ENCODE results near the gene PACSIN2.
"Not testable (repeated sequence)": the region's sequence is repeated elsewhere in the genome, so short reads cannot be mapped to it uniquely, and the experiment has no call there.

Gene PACSIN2

GRCh38 chr22:42943981-42944380 is 71.0 kb downstream of the PACSIN2 start:
- DNase-seq = no peak

GRCh38 chr22:42942351-42942750 is 72.6 kb downstream of the PACSIN2 start:
- no peak for DNase-seq

- no peak for DNase-seq
Observed at GRCh38 chr22:42939941-42940653, 74.9 kb downstream of the PACSIN2 start.

GRCh38 chr22:42939451-42939881 is 75.5 kb downstream of the PACSIN2 start:
- no peak for DNase-seq

- DNase-seq = no peak
Observed at GRCh38 chr22:42938976-42939375, 76.0 kb downstream of the PACSIN2 start.

GRCh38 chr22:42938449-42938848 is 76.5 kb downstream of the PACSIN2 start:
- DNase-seq = no peak

- DNase-seq = peak; percentile 37
Observed at GRCh38 chr22:42937164-42937843, 77.6 kb downstream of the PACSIN2 start.

- not testable (repeated sequence) for DNase-seq
Observed at GRCh38 chr22:42936680-42937079, 78.3 kb downstream of the PACSIN2 start.

- no peak for DNase-seq
Observed at GRCh38 chr22:42934338-42934737, 80.6 kb downstream of the PACSIN2 start.

GRCh38 chr22:42933485-42934091 is 81.4 kb downstream of the PACSIN2 start:
- DNase-seq = no peak

- no peak for DNase-seq
Observed at GRCh38 chr22:42932857-42933484, 82.0 kb downstream of the PACSIN2 start.

GRCh38 chr22:42932197-42932519 is 82.8 kb downstream of the PACSIN2 start:
- DNase-seq = no peak

GRCh38 chr22:42931421-42932196 is 83.3 kb downstream of the PACSIN2 start:
- DNase-seq = no peak

- peak; percentile 18 for DNase-seq
Observed at GRCh38 chr22:42930810-42931420, 84.0 kb downstream of the PACSIN2 start.

GRCh38 chr22:42929838-42930155 is 85.2 kb downstream of the PACSIN2 start:
- DNase-seq = no peak

GRCh38 chr22:42928969-42929837 is 85.7 kb downstream of the PACSIN2 start:
- DNase-seq = no peak

GRCh38 chr22:42927966-42928365 is 87.0 kb downstream of the PACSIN2 start:
- no peak for DNase-seq

- DNase-seq = no peak
Observed at GRCh38 chr22:42926768-42927167, 88.2 kb downstream of the PACSIN2 start.

- no peak for DNase-seq
Observed at GRCh38 chr22:42926104-42926503, 88.8 kb downstream of the PACSIN2 start.

- DNase-seq = no peak
Observed at GRCh38 chr22:42925598-42925997, 89.4 kb downstream of the PACSIN2 start.

- not testable (repeated sequence) for DNase-seq
Observed at GRCh38 chr22:42925031-42925430, 89.9 kb downstream of the PACSIN2 start.

GRCh38 chr22:42924436-42924835 is 90.5 kb downstream of the PACSIN2 start:
- DNase-seq = no peak

Measured in CD4-positive, alpha-beta T cell treated with Interleukin-17A for 4 hours (primary cell).